NCI-H1105 treated with DMSO at 0.1 percent for 48 hours (cell line): ENCODE data around the gene BCORL1.
A peak's percentile ranks its signal among the peaks of the same experiment; 100 is the strongest.

Experiments used
- DNase-seq: peaks from one replicate; lab custom pipeline; 2025; lab: John Stamatoyannopoulos, UW

The BCORL1 gene

GRCh38 chrX:130058652-130059051, 76.2 kb downstream of the BCORL1 start:
- DNase-seq, result no peak

DNA sequence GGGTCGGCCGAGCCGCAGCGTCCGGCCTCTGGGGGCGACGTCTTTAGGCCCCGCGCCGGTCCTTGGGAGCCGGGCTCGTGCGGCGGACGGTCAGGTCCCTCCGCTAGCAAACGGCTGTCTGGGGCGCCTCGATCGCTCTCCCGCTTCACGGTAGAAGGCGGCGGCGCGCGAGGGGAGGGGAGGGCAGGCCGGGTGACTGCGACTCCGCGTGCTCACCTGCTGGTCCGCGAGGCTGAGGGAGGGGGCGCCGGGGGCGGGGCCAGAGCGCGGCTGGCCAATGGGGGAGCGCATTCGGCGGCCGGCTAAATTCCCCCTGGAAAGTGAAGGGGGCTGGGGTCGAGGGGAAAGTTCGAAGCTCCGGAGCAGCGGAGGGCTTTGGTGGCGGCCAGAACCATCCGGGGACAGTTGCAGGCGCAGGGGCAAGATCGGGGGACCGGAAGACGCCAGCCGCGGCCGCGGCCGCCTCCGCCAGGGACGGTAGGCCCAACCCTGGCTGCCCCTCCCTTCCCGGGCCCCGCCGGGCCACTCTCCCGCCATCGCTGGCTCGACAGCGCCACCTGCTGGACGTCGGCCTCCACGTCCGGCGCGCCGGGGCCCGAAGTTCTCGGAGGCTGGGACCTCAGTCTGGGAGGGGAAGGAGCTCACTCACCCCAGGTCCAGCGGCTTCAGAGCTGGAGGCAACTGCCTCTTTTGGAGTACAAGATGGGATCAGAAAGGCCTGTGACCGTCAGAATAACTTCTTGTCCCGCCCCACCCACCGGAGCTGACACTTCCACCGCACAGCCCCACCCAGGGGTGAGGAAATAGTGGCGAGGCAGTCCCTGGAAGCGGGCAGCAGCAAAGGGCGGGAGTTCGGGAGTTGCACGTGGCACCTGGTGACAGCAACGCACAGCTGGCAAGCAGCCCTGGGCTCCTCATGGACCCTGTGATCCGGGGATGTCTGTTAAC, 78.0 kb downstream of the BCORL1 start:
- DNase-seq, result peak; percentile 64

- DNase-seq, result no peak
Observed at GRCh38 chrX:130066975-130067615, 84.7 kb downstream of the BCORL1 start.

DNA sequence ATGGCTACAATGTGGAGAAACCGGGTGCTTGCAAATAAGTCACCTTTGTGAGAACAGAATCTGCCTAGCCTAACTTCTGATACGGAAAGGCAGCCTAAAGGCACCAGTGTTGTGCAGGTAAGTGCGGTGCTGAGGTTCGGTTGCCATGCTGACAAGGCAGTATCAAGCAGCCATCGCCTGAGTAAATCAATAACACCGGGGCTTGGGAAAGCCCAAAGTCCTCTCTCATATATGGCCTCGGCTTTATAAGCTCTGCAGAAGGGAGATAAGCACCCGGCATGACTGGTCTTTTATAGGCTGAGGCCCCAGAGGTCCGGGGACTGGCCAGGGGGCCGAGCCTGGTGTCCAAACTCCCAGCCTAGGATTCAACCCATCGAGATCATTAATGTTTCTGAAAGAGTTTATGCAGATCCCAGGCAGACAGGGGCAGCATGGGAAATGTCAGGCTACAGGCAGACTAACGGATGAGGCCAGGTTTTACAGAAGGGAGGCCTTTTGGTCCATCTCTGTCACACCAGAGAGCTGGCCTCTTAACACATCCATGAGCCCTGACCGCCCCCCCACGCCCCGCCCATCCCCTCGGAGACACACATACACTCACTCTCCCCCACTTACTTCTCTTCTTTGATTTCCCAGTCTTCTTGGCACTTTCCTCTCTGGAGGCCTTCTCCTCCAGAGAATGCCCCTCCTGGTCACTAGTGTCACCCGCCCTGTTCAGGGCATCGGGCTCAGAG, 89.3 kb downstream of the BCORL1 start:
- DNase-seq, result no peak

GRCh38 chrX:130072345-130072740, 89.9 kb downstream of the BCORL1 start:
- DNase-seq, result no peak

- DNase-seq, result no peak
Observed at GRCh38 chrX:130075777-130076176, 93.3 kb downstream of the BCORL1 start.

- peak; percentile 44 for DNase-seq
Observed at GRCh38 chrX:130079824-130080406, 97.5 kb downstream of the BCORL1 start.

DNA sequence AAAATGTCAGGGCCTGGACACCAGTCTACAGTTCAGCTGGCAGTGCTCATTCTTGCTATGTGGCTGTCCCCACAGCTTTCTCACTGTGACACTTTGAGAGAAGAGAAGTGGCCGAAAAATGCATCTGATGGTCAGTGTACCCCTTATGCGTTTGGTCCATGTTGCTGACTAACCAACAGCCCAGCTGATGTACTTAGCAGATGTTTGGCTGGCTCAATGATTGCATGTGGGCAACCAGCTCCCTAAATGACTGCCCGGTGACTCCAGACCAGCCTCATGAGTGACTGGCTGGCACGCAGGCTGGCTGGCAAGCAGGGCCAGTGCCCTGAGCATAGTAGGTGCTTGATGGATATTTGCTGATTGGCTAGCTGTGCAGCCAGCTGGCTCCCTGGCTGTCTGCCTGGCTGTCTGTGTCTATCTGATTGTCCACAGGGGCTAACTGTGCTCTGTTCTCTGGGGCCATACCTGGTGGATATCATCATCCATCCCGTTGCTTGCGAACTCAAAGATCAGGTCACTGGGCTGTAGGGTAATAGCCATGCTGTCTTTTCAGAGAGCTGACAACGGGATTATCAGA, 98.4 kb downstream of the BCORL1 start:
- DNase-seq, result no peak

DNA sequence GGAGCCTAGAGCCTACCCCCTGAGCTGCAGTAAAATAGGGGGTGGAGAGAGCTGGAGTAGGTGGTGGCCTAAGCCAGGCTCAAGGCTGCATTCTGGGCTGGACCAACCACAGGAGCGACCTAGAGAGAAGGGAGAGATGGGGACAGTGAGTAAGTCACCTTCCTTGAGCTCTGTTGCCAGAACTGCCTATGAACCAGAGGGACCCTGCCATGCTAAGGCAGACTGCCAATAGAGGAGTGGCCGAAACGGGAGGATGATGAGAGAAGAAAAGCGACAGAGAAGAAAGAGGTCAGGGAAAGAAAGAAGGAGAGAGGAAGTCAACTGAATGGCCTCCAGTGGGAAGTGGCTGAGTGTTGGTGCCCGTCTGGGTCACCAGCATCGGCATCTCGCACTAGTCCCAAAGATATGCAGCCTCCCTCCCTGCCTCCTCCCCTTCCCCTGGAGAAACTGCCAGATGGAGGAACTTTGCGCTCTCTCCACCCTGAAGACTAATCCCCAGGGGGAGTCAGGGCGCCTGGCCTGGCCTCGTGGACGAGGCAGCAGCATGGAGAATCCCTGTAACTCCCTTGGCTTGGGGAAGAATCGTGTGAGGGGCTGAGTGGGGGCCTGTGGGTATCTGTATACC, 99.1 kb downstream of the BCORL1 start:
- DNase-seq, result no peak

DNA sequence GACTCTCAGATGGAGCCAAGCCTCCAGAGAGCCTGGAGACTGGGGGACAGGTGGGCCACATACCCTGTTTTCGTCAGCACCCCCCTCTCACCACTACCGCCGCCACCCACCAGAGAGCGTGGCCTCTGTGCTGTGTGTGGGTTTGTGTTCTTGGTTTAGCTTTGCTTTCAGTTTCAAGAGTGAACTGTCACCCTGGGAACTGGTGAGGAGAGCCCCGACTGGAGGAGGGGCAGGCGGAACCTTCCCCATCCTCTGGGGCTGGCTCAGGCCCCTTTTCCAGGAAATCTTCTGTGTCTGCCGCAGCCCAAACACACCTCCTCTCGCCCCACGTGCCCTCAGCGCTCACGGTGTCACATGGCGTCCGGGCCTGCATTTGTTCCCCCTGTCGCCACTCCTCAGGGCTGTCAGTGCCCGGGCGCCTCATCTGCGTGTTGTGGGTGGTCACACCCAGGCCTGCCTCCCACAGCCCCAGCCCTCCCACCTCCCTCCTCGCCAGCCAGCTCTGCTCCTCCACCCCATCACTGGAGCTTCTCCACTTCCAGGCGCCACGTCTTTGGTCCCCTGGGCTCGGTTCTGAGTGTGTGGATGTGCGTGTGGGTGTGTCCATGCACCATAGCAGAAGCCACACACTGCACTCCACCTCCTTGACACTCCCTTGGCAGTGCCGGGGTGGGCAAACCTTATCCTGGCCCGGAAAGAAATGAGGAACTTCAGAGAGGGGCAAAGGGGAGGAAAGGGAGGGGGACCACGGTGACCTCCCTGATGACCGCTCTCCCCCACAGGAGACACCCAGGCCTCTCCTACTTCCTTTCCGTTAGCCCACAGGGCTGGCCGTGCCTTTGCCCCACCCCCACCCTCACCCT, 100.0 kb downstream of the BCORL1 start:
- DNase-seq, result no peak

GRCh38 chrX:130083107-130083490, 100.7 kb downstream of the BCORL1 start:
- DNase-seq, result no peak

- no peak for DNase-seq
Observed at GRCh38 chrX:130083656-130084382, 101.4 kb downstream of the BCORL1 start.

GRCh38 chrX:130084631-130085237, 102.3 kb downstream of the BCORL1 start:
- DNase-seq, result no peak

- DNase-seq, result no peak
Observed at GRCh38 chrX:130085551-130086446, 103.4 kb downstream of the BCORL1 start.

- DNase-seq, result no peak
Observed at GRCh38 chrX:130086447-130087206, 104.2 kb downstream of the BCORL1 start.

- no peak for DNase-seq
Observed at GRCh38 chrX:130090364-130090763, 107.9 kb downstream of the BCORL1 start.

DNA sequence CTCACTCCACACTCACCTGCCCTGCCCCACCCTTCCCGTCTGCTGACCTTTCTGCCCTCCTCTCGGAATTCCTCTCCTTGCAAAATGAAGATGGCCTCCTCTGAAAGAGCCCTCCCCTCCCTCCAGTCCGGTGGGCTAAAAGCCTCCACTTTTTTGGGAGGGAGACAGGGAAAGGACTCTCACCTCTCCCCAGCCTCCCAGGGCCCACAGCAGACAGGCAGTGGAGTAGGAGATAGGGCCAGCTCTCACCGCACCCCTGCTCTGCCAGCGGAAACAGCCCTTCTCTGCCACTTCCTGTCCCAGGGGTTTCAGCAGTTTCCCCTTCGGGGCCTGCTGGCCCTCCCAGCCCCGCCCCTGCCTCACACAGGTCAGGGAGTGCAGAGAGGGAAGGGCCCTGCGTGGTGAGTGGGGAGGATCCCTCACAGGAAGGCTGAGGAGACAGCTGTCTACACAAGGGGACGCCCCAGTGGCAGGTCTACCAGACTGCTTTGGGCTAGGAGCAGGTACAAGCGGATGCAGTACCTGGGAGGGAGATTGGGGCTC, 109.6 kb downstream of the BCORL1 start:
- no peak for DNase-seq
